Central memory CD8-positive, alpha-beta T cell (primary cell): ENCODE measurements around the gene BCL2.

ENCODE experiments used
- ATAC-seq: fragments of 150-1000 bp; cut with Tn5 transposase; replicated peaks from 2 replicates; pipeline ENCODE4 v1.10.0; 2022; ENCODE audit warnings: mild to moderate bottlenecking, moderate FRiP score, moderate number of reproducible peaks; ENCODE audit not compliant: poor library complexity, severe bottlenecking; ENCODE audit errors: extremely low read depth
- DNase-seq, 2 donors: peaks; one replicate each; pipeline ENCODE4 v3.0.0; 2021; ENCODE audit warnings: low spot score in 2 of 2
- H3K27ac Mint-ChIP-seq: one replicate; pipeline ENCODE4 v1.8.0; 2022; ENCODE audit warnings: low read depth, mild to moderate bottlenecking, moderate library complexity, mixed read lengths
- H3K27me3 Mint-ChIP-seq: one replicate; pipeline ENCODE4 v1.8.0; 2022; ENCODE audit warnings: mixed read lengths
- H3K36me3 Mint-ChIP-seq: one replicate; pipeline ENCODE4 v1.8.0; 2022; ENCODE audit warnings: mild to moderate bottlenecking, moderate library complexity, mixed read lengths; ENCODE audit not compliant: insufficient read depth
- H3K4me1 Mint-ChIP-seq: one replicate; pipeline ENCODE4 v1.8.0; 2022; ENCODE audit warnings: mixed read lengths
- H3K4me3 Mint-ChIP-seq: one replicate; pipeline ENCODE4 v1.8.0; 2022; ENCODE audit warnings: mild to moderate bottlenecking, moderate library complexity, mixed read lengths
- H3K9me3 Mint-ChIP-seq: one replicate; pipeline ENCODE4 v1.8.0; 2022; ENCODE audit warnings: mixed read lengths

BCL2 gene

DNA sequence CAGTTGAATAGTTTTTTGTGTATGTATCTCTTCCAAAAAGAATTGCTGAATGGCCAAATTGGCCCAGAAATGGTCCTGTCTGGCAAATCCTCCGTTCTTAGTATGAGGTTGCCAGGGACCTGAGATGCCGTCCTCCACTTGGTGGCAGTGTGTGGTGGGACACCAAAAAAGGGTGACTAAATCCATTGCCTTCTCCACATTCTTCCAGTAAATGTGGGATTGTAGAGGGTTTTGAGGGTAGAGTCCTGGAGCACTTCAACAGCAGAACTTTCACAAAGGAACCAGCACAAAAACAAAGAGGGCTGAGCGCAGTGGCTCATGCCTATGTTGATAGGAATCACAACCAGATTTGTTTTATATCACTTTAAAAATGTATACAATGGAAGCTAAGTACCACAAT is 199.9 kb downstream of the BCL2 start:
- no peak for DNase-seq
- no peak for ATAC-seq
- no peak overlapping the region for H3K4me3 Mint-ChIP-seq
- H3K36me3 Mint-ChIP-seq: peaks cover 2% of the 10 kb centered on the region
- no peak overlapping the region for H3K27ac Mint-ChIP-seq
- no peaks in the 10 kb centered on the region for H3K9me3 Mint-ChIP-seq
- no peaks in the 10 kb centered on the region for H3K27me3 Mint-ChIP-seq
- H3K4me1 Mint-ChIP-seq: peaks cover 1% of the 10 kb centered on the region

DNA sequence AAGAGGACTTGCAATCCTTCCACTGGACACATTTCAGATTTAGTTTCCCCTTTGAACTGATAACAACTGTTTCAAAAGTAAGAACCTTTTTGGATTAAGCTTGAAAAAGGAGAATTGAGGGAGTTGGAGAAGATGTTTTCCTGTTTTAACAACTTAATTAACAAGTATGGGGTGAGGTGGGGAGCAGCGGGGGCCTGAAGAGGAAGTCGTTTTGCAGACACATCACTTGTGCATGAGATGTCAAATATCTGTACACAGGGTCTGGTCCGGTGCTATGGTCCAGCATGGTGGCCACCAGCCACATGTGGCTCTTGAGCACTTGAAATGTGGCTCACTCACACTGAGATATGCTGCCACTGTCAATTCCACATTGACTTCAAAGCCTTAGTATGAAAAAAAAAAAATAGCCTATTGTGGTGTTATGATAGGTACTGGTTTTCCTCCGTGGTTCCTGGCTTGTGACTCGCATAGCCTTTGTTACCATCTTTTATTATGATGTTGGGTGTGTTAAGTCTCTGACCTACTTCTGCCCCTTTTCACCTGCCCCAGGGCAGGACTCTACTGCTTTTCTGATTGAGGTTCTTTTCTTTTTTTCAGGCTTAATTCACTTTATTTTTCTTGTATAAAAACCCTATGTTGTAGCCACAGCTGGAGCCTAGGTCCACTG is 205.5 kb downstream of the BCL2 start:
- no peaks in the 10 kb centered on the region for H3K27me3 Mint-ChIP-seq
- DNase-seq (no peak), ATAC-seq (no peak)
- no peak overlapping the region for H3K4me3 Mint-ChIP-seq
- H3K36me3 Mint-ChIP-seq: peaks cover 3% of the 10 kb centered on the region
- H3K9me3 Mint-ChIP-seq: peaks cover 12% of the 10 kb centered on the region
- H3K27ac Mint-ChIP-seq: no peak overlapping the region
- peaks cover 12% of the 10 kb centered on the region for H3K4me1 Mint-ChIP-seq

DNA sequence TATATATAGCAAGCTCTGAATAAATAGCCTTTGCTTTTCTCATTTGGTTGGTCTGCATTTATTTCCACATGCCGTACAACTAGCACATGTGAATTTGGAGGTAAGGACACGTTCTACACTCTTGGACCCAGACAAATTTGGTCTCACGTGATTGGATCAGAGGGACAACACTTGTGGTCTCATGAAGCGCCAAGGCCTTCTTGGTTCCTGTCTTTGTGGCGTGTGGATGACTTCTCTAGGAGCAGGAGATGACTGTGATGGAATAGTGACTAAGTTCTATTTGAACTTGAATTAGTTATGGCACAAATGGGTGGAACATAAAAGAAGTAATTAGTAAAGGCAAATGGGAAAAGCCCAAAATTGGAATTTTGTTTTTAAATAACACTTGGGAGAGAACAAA is 206.9 kb downstream of the BCL2 start:
- Mint-ChIP-seq H3K9me3 (peaks cover 12% of the 10 kb centered on the region), H3K36me3 (peaks cover 3% of the 10 kb centered on the region), H3K4me3 (no peak overlapping the region), H3K4me1 (peaks cover 12% of the 10 kb centered on the region), H3K27me3 (no peaks in the 10 kb centered on the region), H3K27ac (no peak overlapping the region)
- ATAC-seq (no peak), DNase-seq (no peak)

GRCh38 chr18:63111671-63112402 is 207.7 kb downstream of the BCL2 start:
- Mint-ChIP-seq H3K4me1 (peaks cover 13% of the 10 kb centered on the region), H3K27me3 (no peaks in the 10 kb centered on the region), H3K4me3 (no peak overlapping the region), H3K9me3 (peaks cover 12% of the 10 kb centered on the region), H3K36me3 (peaks cover 3% of the 10 kb centered on the region), H3K27ac (no peak overlapping the region)
- DNase-seq (no peak), ATAC-seq (no peak)

DNA sequence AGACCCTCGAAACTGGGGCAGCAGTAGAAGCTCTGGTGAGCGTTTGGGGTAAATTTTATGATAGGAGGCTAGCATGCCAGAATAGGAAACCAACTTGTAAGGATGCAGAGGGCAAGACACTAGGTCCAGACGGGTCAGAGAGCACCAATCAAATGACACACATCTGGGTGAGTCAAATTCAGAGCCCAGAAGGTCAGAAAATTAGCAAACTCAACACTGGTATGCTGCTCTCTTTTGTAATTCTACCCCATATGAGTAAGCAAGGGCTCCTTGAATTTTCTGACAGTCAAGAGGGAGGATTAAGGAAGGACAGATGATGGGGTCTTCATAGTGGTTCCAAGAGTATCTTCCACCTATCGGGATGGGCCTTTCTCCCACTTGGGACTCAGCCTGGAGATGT is 209.8 kb downstream of the BCL2 start:
- Mint-ChIP-seq H3K36me3 (peaks cover 3% of the 10 kb centered on the region), H3K4me1 (peaks cover 27% of the 10 kb centered on the region), H3K9me3 (peaks cover 17% of the 10 kb centered on the region), H3K27me3 (no peaks in the 10 kb centered on the region), H3K4me3 (no peak overlapping the region), H3K27ac (no peak overlapping the region)
- DNase-seq (no peak), ATAC-seq (no peak)

DNA sequence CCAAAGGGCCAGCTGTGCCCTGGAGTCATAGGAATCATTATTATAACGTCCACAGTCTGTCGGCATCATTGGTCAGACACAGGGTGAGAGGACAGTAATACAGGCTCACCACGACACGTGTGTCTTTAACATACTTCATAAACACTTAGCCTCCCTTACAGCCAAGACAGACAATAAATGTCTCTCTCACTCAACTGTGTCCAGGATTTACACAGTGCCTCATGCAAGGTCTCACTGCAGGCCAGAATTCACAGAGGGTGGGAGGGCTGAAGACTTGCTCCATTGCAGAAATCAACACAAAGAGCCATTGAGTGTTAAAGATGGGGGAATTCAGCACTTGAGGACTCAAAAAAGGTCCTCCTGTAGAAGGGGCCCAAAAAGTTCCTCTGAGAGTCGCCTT is 210.5 kb downstream of the BCL2 start:
- ATAC-seq (no peak), DNase-seq (no peak)
- Mint-ChIP-seq H3K4me1 (peaks cover 26% of the 10 kb centered on the region), H3K27me3 (no peaks in the 10 kb centered on the region), H3K27ac (no peak overlapping the region), H3K36me3 (peaks cover 3% of the 10 kb centered on the region), H3K9me3 (peaks cover 17% of the 10 kb centered on the region), H3K4me3 (no peak overlapping the region)

GRCh38 chr18:63107931-63108330 is 211.6 kb downstream of the BCL2 start:
- Mint-ChIP-seq H3K36me3 (peaks cover 5% of the 10 kb centered on the region), H3K9me3 (peaks cover 17% of the 10 kb centered on the region), H3K4me3 (no peak overlapping the region), H3K27me3 (no peaks in the 10 kb centered on the region), H3K4me1 (peaks cover 31% of the 10 kb centered on the region), H3K27ac (no peak overlapping the region)
- DNase-seq: no peak
- no peak for ATAC-seq

GRCh38 chr18:63107171-63107845 is 212.3 kb downstream of the BCL2 start:
- peaks cover 33% of the 10 kb centered on the region for H3K4me1 Mint-ChIP-seq
- no peak overlapping the region for H3K27ac Mint-ChIP-seq
- no peaks in the 10 kb centered on the region for H3K27me3 Mint-ChIP-seq
- peaks cover 11% of the 10 kb centered on the region for H3K9me3 Mint-ChIP-seq
- H3K4me3 Mint-ChIP-seq: no peak overlapping the region
- DNase-seq (no peak), ATAC-seq (no peak)
- H3K36me3 Mint-ChIP-seq: peaks cover 2% of the 10 kb centered on the region

DNA sequence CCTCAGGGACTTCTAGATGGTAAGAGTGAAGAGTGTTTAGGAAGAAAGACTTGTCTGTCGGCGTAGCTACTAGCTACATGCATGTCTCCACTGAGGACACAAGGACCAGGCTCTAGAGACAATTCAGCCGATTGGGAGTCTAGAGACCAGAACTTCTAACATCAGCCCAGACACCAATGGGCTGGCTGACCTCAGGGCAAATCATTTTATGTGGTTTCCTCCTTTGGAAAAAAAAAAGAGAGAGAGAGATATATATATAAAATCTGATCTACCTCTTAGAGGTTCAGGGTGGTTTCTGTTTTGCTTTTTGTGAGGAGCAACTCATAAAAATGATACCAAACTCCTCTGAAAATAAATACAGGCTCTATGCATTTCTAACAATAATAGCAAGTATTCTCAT is 212.8 kb downstream of the BCL2 start:
- Mint-ChIP-seq H3K4me1 (peaks cover 33% of the 10 kb centered on the region), H3K36me3 (peaks cover 2% of the 10 kb centered on the region), H3K27ac (peak overlapping the region; percentile 58), H3K27me3 (no peaks in the 10 kb centered on the region), H3K9me3 (peaks cover 10% of the 10 kb centered on the region), H3K4me3 (peak overlapping the region; percentile 43)
- DNase-seq: no peak
- ATAC-seq: no peak

- no peak overlapping the region for H3K4me3 Mint-ChIP-seq
- H3K9me3 Mint-ChIP-seq: peaks cover 5% of the 10 kb centered on the region
- H3K4me1 Mint-ChIP-seq: peaks cover 36% of the 10 kb centered on the region
- DNase-seq (no peak), ATAC-seq (no peak)
- no peaks in the 10 kb centered on the region for H3K27me3 Mint-ChIP-seq
- H3K36me3 Mint-ChIP-seq: peaks cover 2% of the 10 kb centered on the region
- no peak overlapping the region for H3K27ac Mint-ChIP-seq
Observed at GRCh38 chr18:63105636-63106316, 213.8 kb downstream of the BCL2 start.

DNA sequence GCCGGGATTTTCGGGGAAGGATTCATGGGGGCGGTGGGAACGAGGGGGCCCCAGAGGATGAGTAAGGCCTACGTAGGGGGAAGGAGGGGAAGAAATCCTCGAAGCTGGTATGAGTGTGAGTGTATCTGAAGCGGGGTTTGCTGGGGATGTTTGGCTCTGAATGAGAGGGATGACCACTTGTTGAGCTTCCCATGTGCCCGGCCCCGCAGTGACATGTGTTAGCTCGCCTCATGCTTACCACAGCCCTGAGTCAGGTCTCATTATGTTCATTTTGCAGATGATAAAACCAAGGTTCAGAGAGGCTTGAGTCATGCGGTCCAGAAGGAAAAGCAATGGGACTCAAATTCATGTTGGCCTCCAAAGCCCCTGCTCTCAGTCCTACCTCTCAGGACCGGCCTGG is 214.7 kb downstream of the BCL2 start:
- Mint-ChIP-seq H3K4me1 (peaks cover 42% of the 10 kb centered on the region), H3K36me3 (peaks cover 2% of the 10 kb centered on the region), H3K9me3 (peaks cover 5% of the 10 kb centered on the region), H3K27me3 (no peaks in the 10 kb centered on the region), H3K27ac (no peak overlapping the region), H3K4me3 (no peak overlapping the region)
- ATAC-seq: no peak
- no peak for DNase-seq

GRCh38 chr18:63102941-63103744 is 216.4 kb downstream of the BCL2 start:
- H3K4me3 Mint-ChIP-seq: no peak overlapping the region
- DNase-seq (no peak), ATAC-seq (no peak)
- H3K27ac Mint-ChIP-seq: no peak overlapping the region
- peaks cover 4% of the 10 kb centered on the region for H3K36me3 Mint-ChIP-seq
- no peaks in the 10 kb centered on the region for H3K27me3 Mint-ChIP-seq
- H3K4me1 Mint-ChIP-seq: peaks cover 59% of the 10 kb centered on the region
- peaks cover 5% of the 10 kb centered on the region for H3K9me3 Mint-ChIP-seq
